GM23338 (cell line): ENCODE measurements around the gene CLK1. TPM values are rescaled to one million over a fixed set of nuclear protein-coding genes. Genes with fewer than 3 reads are reported as not detected.
A peak's percentile ranks its signal among the peaks of the same experiment; 100 is the strongest.

Source experiments
- ATAC-seq: fragments of 200-7000 bp; cut with Tn5 transposase; 3 replicates; pipeline ENCODE4 v1.9.1; 2020
- DNase-seq: peaks from one replicate; pipeline ENCODE4 v3.0.0-alpha.2; 2015; ENCODE audit warnings: low spot score
- H2AFZ ChIP-seq: fragments of 200-600 bp; sonication (generic); 2 replicates; pipeline ENCODE4 v1.8.0; 2016; ENCODE audit warnings: antibody characterized with exemption, mild to moderate bottlenecking, moderate library complexity
- H3F3A ChIP-seq: fragments of 200-600 bp; sonication (generic); replicated peaks from 2 replicates; pipeline ENCODE4 v1.8.0; 2017; ENCODE audit warnings: antibody characterized with exemption, mixed run types, low read depth
- H3K27ac ChIP-seq: fragments of 200-600 bp; sonication (generic); 2 replicates; pipeline ENCODE4 v1.6.1; 2016; ENCODE audit warnings: low read depth
- H3K27me3 ChIP-seq: fragments of 200-600 bp; sonication (generic); 2 replicates; pipeline ENCODE4 v1.8.0; 2016; ENCODE audit warnings: mild to moderate bottlenecking, mixed run types, moderate library complexity; ENCODE audit not compliant: insufficient read depth
- H3K36me3 ChIP-seq: fragments of 200-600 bp; sonication (generic); 2 replicates; pipeline ENCODE4 v1.8.0; 2016; ENCODE audit warnings: mild to moderate bottlenecking; ENCODE audit not compliant: insufficient read depth
- H3K4me1 ChIP-seq: fragments of 200-600 bp; sonication (generic); 2 replicates; pipeline ENCODE4 v1.8.0; 2016; ENCODE audit warnings: mild to moderate bottlenecking, moderate library complexity; ENCODE audit not compliant: insufficient read depth
- H3K4me2 ChIP-seq: fragments of 200-600 bp; sonication (generic); 2 replicates; pipeline ENCODE4 v1.7.1; 2017; ENCODE audit warnings: mixed run types
- H3K4me3 ChIP-seq: fragments of 200-600 bp; sonication (generic); 2 replicates; pipeline ENCODE4 v1.6.1; 2016; ENCODE audit warnings: mixed run types
- H3K79me2 ChIP-seq: fragments of 200-600 bp; sonication (generic); replicated peaks from 2 replicates; pipeline ENCODE4 v1.8.0; 2017; ENCODE audit warnings: mild to moderate bottlenecking; ENCODE audit not compliant: insufficient read depth
- H3K9me2 ChIP-seq: fragments of 200-600 bp; sonication (generic); 2 replicates; pipeline ENCODE4 v1.8.0; 2017; ENCODE audit not compliant: insufficient read depth
- H4K20me1 ChIP-seq: fragments of 200-600 bp; sonication (generic); replicated peaks from 2 replicates; pipeline ENCODE4 v1.8.0; 2017; ENCODE audit warnings: mild to moderate bottlenecking; ENCODE audit not compliant: insufficient read depth
- H3K27ac Mint-ChIP-seq: 2 replicates; pipeline ENCODE4 v1.8.0; 2020; ENCODE audit warnings: inconsistent platforms, mild to moderate bottlenecking, moderate library complexity, mixed read lengths
- H3K27me3 Mint-ChIP-seq: 3 replicates; pipeline ENCODE4 v1.8.0; 2022; ENCODE audit warnings: low read depth, mild to moderate bottlenecking, moderate library complexity, mixed read lengths, inconsistent platforms; ENCODE audit not compliant: insufficient read depth, poor library complexity
- H3K36me3 Mint-ChIP-seq: 3 replicates; pipeline ENCODE4 v1.8.0; 2021; ENCODE audit warnings: low read depth, mild to moderate bottlenecking, inconsistent platforms, moderate library complexity, mixed read lengths
- H3K4me1 Mint-ChIP-seq: 3 replicates; pipeline ENCODE4 v1.8.0; 2020; ENCODE audit warnings: mild to moderate bottlenecking, inconsistent platforms, mixed read lengths
- H3K4me3 Mint-ChIP-seq: 3 replicates; pipeline ENCODE4 v1.8.0; 2021; ENCODE audit warnings: moderate library complexity, mild to moderate bottlenecking, inconsistent platforms, mixed read lengths
- H3K9me3 Mint-ChIP-seq: 3 replicates; pipeline ENCODE4 v1.8.0; 2020; ENCODE audit warnings: moderate library complexity, mild to moderate bottlenecking, inconsistent platforms, mixed read lengths
- CREB1 ChIP-seq: fragments of 250-450 bp; sonication (Bioruptor Pico); IDR thresholded peaks from 2 replicates; pipeline ENCODE4 v1.5.0; 2020; ENCODE audit warnings: low read depth, mild to moderate bottlenecking, moderate library complexity
- ETS1 ChIP-seq: IDR thresholded peaks from 2 replicates; pipeline ENCODE4 v1.6.1; 2016; ENCODE audit warnings: antibody characterized with exemption
- EZH2 ChIP-seq: fragments of 200-600 bp; sonication (generic); IDR thresholded peaks from one replicate; pipeline ENCODE4 v1.8.0; 2017; ENCODE audit warnings: antibody characterized with exemption, mild to moderate bottlenecking, low read depth; ENCODE audit not compliant: unreplicated experiment
- EZH2phosphoT487 ChIP-seq: fragments of 200-600 bp; sonication (generic); IDR thresholded peaks from one replicate; pipeline ENCODE4 v1.8.1; 2018; ENCODE audit warnings: antibody characterized with exemption; ENCODE audit not compliant: unreplicated experiment
- NANOG ChIP-seq: IDR thresholded peaks from 2 replicates; pipeline ENCODE4 v1.6.1; 2016; ENCODE audit warnings: antibody characterized with exemption, borderline replicate concordance
- POLR2AphosphoS5 ChIP-seq: IDR thresholded peaks from 2 replicates; pipeline ENCODE4 v1.6.1; 2016; ENCODE audit warnings: antibody characterized with exemption, low read depth
- REST ChIP-seq: IDR thresholded peaks from one replicate; pipeline ENCODE4 v1.6.1; 2018; ENCODE audit warnings: antibody characterized with exemption; ENCODE audit not compliant: unreplicated experiment
- STAT1 ChIP-seq: IDR thresholded peaks from one replicate; pipeline ENCODE4 v1.6.1; 2016; ENCODE audit warnings: antibody characterized with exemption; ENCODE audit not compliant: unreplicated experiment
- ZNF114 ChIP-seq: fragments of 250-450 bp; sonication (Bioruptor Pico); IDR thresholded peaks from 2 replicates; pipeline ENCODE4 v1.5.0; 2020; ENCODE audit warnings: mild to moderate bottlenecking, moderate library complexity
- ZNF331 ChIP-seq: fragments of 250-450 bp; sonication (Bioruptor Pico); IDR thresholded peaks from 2 replicates; pipeline ENCODE4 v1.5.0; 2020; ENCODE audit warnings: low read depth, mild to moderate bottlenecking, moderate library complexity
- polyA plus RNA-seq: library from polyadenylated mRNA; unstranded; fragments of >200 nt; fragmentation: Nextera tagmentation; extraction: Ambion mirVana; gene quantifications from 2 replicates; pipeline ENCODE4 v1.2.1, GENCODE V29; 2016
- total RNA-seq: library from RNA; depleted of rRNA; stranded (reverse); fragments of >200 nt; shearing (Covaris generic); gene quantifications from 2 replicates; pipeline ENCODE4 v1.2.3, GENCODE V29; 2014
- TF ChIP-seq, protein P1 (sequence below): fragments of 250-450 bp; sonication (Bioruptor Pico); IDR thresholded peaks from 2 replicates; pipeline ENCODE4 v1.5.0; 2020; ENCODE audit warnings: mild to moderate bottlenecking, moderate library complexity
- TF ChIP-seq, protein P2 (sequence below), 2 experiments: fragments of 200-600 bp in 1 of 2; sonication (generic) in 1 of 2; conservative IDR thresholded peaks; 2 replicates each; pipeline versions ENCODE4 v1.5.1 to v1.6.1; 2016 to 2017; ENCODE audit warnings: antibody characterized with exemption in 2 of 2, low read depth in 2 of 2, mild to moderate bottlenecking in 2 of 2, moderate library complexity in 1 of 2

CLK1 gene
- total and polyA plus RNA-seq, 2 experiments from 2014 or later = 26.7 to 36.0 TPM

DNA sequence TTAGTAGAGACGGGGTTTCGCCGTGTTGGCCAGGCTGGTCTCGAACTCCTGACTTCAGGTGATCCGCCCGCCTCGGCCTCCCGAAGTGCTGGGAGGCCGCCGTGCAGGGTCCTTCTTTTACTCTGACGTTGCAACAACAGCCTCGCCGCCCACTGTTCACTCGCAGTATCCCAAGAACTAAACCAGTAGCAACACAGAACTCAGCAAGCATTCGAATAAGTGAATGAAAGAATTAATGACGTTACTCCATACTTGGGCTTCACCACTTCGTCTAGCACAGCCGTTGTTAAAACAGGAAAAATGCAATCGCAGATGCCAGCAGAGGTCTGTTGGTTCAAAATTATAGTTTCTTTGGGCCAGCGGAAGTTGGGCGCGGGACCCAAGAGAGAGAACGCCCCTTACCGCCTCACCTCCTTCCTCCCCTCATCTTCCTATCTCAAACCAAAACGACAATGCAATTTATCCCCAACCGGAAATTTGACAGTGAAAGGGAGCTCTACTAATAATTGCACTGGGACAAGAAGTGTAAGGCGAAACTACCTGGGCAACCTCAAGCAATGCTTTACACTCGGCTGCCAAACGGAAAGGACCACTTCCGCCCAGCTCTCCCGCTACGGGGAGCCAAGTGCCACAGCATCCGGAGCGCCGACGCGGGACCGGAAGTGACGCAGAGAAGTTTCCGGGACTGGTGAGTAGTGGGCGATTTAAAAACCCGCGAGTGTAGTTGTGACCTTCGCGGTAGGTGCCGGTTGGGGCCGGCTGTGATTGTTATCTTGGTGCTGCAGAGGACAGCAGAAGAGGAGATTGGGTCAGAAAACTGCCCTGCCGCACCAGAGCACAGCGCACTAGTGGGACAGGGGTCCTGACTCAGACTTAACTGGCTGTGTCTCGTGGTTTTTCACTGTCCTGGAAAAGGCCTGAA, 24.5 kb upstream of the CLK1 start, which contains the start of the genes NIF3L1 and PPIL3:
NIF3L1 (plus strand) TSS at position 668 of the 922 bp plus-strand sequence. CDS start 2,573 bp downstream, outside the sequence.
PPIL3 (minus strand) TSS at position 374 of the 922 bp plus-strand sequence. CDS start 1,462 bp downstream, outside the sequence.
- H3K4me1 ChIP-seq = peaks cover 16% of the 10 kb centered on the region
- peak within 1 kb of the TSS; percentile 100 for H3K27ac Mint-ChIP-seq
- peak within 1 kb of the TSS; percentile 98 for H3K27ac ChIP-seq
- peaks cover 15% of the 10 kb centered on the region for H3K27me3 Mint-ChIP-seq
- H3K4me1 Mint-ChIP-seq = peaks cover 22% of the 10 kb centered on the region
- peaks cover 6% of the 10 kb centered on the region; the same call in 1 of the 2 replicates for H3K36me3 ChIP-seq
- H3K4me2 ChIP-seq = peak within 1 kb of the TSS; percentile 91
- peaks cover 29% of the 10 kb centered on the region for H3K36me3 Mint-ChIP-seq
- DNase-seq (peak; percentile 100), ATAC-seq (peak; percentile 92)
- peak within 1 kb of the TSS; percentile 97 for H3K4me3 Mint-ChIP-seq
- no peaks in the 10 kb centered on the region for H3K9me3 Mint-ChIP-seq
- H4K20me1 ChIP-seq = no peaks in the 10 kb centered on the region
- H3K4me3 ChIP-seq = peak within 1 kb of the TSS; percentile 71
- H3F3A ChIP-seq = peaks cover 5% of the 10 kb centered on the region; the same call in 1 of the 2 replicates
- H2AFZ ChIP-seq = peak within 1 kb of the TSS; percentile 77
- H3K9me2 ChIP-seq = no peaks in the 10 kb centered on the region
- TF ChIP-seq, protein P1, sequence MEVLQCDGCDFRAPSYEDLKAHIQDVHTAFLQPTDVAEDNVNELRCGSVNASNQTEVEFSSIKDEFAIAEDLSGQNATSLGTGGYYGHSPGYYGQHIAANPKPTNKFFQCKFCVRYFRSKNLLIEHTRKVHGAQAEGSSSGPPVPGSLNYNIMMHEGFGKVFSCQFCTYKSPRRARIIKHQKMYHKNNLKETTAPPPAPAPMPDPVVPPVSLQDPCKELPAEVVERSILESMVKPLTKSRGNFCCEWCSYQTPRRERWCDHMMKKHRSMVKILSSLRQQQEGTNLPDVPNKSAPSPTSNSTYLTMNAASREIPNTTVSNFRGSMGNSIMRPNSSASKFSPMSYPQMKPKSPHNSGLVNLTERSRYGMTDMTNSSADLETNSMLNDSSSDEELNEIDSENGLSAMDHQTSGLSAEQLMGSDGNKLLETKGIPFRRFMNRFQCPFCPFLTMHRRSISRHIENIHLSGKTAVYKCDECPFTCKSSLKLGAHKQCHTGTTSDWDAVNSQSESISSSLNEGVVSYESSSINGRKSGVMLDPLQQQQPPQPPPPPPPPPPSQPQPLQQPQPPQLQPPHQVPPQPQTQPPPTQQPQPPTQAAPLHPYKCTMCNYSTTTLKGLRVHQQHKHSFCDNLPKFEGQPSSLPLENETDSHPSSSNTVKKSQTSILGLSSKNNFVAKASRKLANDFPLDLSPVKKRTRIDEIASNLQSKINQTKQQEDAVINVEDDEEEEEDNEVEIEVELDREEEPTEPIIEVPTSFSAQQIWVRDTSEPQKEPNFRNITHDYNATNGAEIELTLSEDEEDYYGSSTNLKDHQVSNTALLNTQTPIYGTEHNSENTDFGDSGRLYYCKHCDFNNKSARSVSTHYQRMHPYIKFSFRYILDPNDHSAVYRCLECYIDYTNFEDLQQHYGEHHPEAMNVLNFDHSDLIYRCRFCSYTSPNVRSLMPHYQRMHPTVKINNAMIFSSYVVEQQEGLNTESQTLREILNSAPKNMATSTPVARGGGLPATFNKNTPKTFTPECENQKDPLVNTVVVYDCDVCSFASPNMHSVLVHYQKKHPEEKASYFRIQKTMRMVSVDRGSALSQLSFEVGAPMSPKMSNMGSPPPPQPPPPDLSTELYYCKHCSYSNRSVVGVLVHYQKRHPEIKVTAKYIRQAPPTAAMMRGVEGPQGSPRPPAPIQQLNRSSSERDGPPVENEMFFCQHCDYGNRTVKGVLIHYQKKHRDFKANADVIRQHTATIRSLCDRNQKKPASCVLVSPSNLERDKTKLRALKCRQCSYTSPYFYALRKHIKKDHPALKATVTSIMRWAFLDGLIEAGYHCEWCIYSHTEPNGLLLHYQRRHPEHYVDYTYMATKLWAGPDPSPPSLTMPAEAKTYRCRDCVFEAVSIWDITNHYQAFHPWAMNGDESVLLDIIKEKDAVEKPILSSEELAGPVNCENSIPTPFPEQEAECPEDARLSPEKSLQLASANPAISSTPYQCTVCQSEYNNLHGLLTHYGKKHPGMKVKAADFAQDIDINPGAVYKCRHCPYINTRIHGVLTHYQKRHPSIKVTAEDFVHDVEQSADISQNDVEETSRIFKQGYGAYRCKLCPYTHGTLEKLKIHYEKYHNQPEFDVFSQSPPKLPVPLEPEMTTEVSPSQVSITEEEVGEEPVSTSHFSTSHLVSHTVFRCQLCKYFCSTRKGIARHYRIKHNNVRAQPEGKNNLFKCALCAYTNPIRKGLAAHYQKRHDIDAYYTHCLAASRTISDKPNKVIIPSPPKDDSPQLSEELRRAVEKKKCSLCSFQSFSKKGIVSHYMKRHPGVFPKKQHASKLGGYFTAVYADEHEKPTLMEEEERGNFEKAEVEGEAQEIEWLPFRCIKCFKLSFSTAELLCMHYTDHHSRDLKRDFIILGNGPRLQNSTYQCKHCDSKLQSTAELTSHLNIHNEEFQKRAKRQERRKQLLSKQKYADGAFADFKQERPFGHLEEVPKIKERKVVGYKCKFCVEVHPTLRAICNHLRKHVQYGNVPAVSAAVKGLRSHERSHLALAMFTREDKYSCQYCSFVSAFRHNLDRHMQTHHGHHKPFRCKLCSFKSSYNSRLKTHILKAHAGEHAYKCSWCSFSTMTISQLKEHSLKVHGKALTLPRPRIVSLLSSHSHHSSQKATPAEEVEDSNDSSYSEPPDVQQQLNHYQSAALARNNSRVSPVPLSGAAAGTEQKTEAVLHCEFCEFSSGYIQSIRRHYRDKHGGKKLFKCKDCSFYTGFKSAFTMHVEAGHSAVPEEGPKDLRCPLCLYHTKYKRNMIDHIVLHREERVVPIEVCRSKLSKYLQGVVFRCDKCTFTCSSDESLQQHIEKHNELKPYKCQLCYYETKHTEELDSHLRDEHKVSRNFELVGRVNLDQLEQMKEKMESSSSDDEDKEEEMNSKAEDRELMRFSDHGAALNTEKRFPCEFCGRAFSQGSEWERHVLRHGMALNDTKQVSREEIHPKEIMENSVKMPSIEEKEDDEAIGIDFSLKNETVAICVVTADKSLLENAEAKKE (CRISPR knock-in tag) = no peak
- TF ChIP-seq, protein P2, sequence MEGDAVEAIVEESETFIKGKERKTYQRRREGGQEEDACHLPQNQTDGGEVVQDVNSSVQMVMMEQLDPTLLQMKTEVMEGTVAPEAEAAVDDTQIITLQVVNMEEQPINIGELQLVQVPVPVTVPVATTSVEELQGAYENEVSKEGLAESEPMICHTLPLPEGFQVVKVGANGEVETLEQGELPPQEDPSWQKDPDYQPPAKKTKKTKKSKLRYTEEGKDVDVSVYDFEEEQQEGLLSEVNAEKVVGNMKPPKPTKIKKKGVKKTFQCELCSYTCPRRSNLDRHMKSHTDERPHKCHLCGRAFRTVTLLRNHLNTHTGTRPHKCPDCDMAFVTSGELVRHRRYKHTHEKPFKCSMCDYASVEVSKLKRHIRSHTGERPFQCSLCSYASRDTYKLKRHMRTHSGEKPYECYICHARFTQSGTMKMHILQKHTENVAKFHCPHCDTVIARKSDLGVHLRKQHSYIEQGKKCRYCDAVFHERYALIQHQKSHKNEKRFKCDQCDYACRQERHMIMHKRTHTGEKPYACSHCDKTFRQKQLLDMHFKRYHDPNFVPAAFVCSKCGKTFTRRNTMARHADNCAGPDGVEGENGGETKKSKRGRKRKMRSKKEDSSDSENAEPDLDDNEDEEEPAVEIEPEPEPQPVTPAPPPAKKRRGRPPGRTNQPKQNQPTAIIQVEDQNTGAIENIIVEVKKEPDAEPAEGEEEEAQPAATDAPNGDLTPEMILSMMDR (conservative IDR thresholded peaks at IDR 0.05; ENCODE audit: low read depth in 2 of 2) = no peak
- TF ChIP-seq ETS1 = peak; percentile 82; the same call in 1 of the 2 replicates
- no peak for TF ChIP-seq EZH2phosphoT487
- TF ChIP-seq ZNF331 (CRISPR knock-in tag) = no peak
- peak; percentile 74 for TF ChIP-seq POLR2AphosphoS5
- TF ChIP-seq REST = no peak
- no peak for TF ChIP-seq ZNF114 (CRISPR knock-in tag)
- TF ChIP-seq NANOG = no peak
- no peak for TF ChIP-seq STAT1
- peak; percentile 94 for TF ChIP-seq CREB1 (CRISPR knock-in tag)
- TF ChIP-seq EZH2 = no peak
- H3K79me2 ChIP-seq = peaks cover 53% of the 10 kb centered on the region
- H3K27me3 ChIP-seq = no peaks in the 10 kb centered on the region
